SK-N-SH treated with all-trans-retinoic acid at 6 μM for 48 hours (cell line): Measurements from ENCODE around the gene SLC40A1.

Experiments used
- ATAC-seq: fragments of 200-7000 bp; cut with Tn5 transposase; 3 replicates; pipeline ENCODE4 v1.9.1; 2020; ENCODE audit warnings: mild to moderate bottlenecking, moderate library complexity
- ARNTL ChIP-seq: fragments of 450-650 bp; formaldehyde crosslinking; IDR thresholded peaks from 2 replicates; pipeline ENCODE4 v1.5.0; 2020; ENCODE audit warnings: low read depth, mild to moderate bottlenecking, moderate library complexity, borderline replicate concordance
- CREB5 ChIP-seq: fragments of 250-450 bp; sonication (Bioruptor Pico); IDR thresholded peaks from 2 replicates; pipeline ENCODE4 v1.5.1; 2020; ENCODE audit warnings: low read depth, mild to moderate bottlenecking, moderate library complexity
- CSRNP3 ChIP-seq: fragments of 250-450 bp; sonication (Bioruptor Pico); IDR thresholded peaks from 2 replicates; pipeline ENCODE4 v1.5.1; 2021; ENCODE audit warnings: mild to moderate bottlenecking, moderate library complexity
- ESRRG ChIP-seq: fragments of 250-450 bp; sonication (Bioruptor Pico); IDR thresholded peaks from 2 replicates; pipeline ENCODE4 v1.6.1; 2021; ENCODE audit warnings: mild to moderate bottlenecking
- GLIS3 ChIP-seq: fragments of 250-450 bp; sonication (Bioruptor Pico); IDR thresholded peaks from 2 replicates; pipeline ENCODE4 v1.5.0; 2020; ENCODE audit warnings: mild to moderate bottlenecking, moderate library complexity
- ISL1 ChIP-seq: fragments of 250-450 bp; sonication (Bioruptor Pico); IDR thresholded peaks from 2 replicates; pipeline ENCODE4 v2.1.2; 2022; ENCODE audit warnings: mild to moderate bottlenecking, moderate library complexity
- OSR1 ChIP-seq: fragments of 250-450 bp; sonication (Bioruptor Pico); IDR thresholded peaks from 2 replicates; pipeline ENCODE4 v1.8.0; 2022; ENCODE audit warnings: moderate library complexity, mild to moderate bottlenecking, inconsistent platforms
- POU6F1 ChIP-seq: fragments of 250-450 bp; sonication (Bioruptor Pico); IDR thresholded peaks from 2 replicates; pipeline ENCODE4 v1.8.0; 2021; ENCODE audit warnings: low read depth, mild to moderate bottlenecking, moderate library complexity, borderline replicate concordance
- PPARA ChIP-seq: fragments of 250-450 bp; sonication (Bioruptor Pico); IDR thresholded peaks from 2 replicates; pipeline ENCODE4 v1.5.0; 2020; ENCODE audit warnings: mild to moderate bottlenecking, borderline replicate concordance
- RARB ChIP-seq: fragments of 250-450 bp; sonication (Bioruptor Pico); IDR thresholded peaks from 2 replicates; pipeline ENCODE4 v1.8.0; 2021; ENCODE audit warnings: mild to moderate bottlenecking, moderate library complexity
- SNAI2 ChIP-seq: fragments of 250-450 bp; sonication (Bioruptor Pico); IDR thresholded peaks from 2 replicates; pipeline ENCODE4 v1.5.0; 2020; ENCODE audit warnings: mild to moderate bottlenecking, moderate library complexity
- TCF4 ChIP-seq: fragments of 250-450 bp; sonication (Bioruptor Pico); IDR thresholded peaks from 2 replicates; pipeline ENCODE4 v1.8.0; 2021; ENCODE audit warnings: mild to moderate bottlenecking, moderate library complexity, borderline replicate concordance
- TOX ChIP-seq: fragments of 250-450 bp; sonication (Bioruptor Pico); IDR thresholded peaks from 2 replicates; pipeline ENCODE4 v1.8.0; 2021; ENCODE audit warnings: mild to moderate bottlenecking, moderate library complexity, borderline replicate concordance
- ZC3H10 ChIP-seq: fragments of 250-450 bp; sonication (Bioruptor Pico); IDR thresholded peaks from 2 replicates; pipeline ENCODE4 v1.5.1; 2021; ENCODE audit warnings: mild to moderate bottlenecking, moderate library complexity
- ZFP3 ChIP-seq: fragments of 250-450 bp; sonication (Bioruptor Pico); IDR thresholded peaks from 2 replicates; pipeline ENCODE4 v1.5.0; 2020; ENCODE audit warnings: mild to moderate bottlenecking, moderate library complexity
- ZFP30 ChIP-seq: fragments of 450-650 bp; formaldehyde crosslinking; IDR thresholded peaks from 2 replicates; pipeline ENCODE4 v1.5.0; 2022; ENCODE audit warnings: mild to moderate bottlenecking, moderate library complexity
- ZNF565 ChIP-seq: fragments of 450-650 bp; formaldehyde crosslinking; conservative IDR thresholded peaks from 2 replicates; pipeline ENCODE4 v1.5.0; 2020; ENCODE audit warnings: low read depth, mild to moderate bottlenecking, moderate library complexity
- ZNF70 ChIP-seq: fragments of 450-650 bp; formaldehyde crosslinking; IDR thresholded peaks from 2 replicates; pipeline ENCODE4 v1.5.0; 2020; ENCODE audit warnings: mild to moderate bottlenecking, moderate library complexity
- ZNF8 ChIP-seq: fragments of 450-650 bp; formaldehyde crosslinking; IDR thresholded peaks from 2 replicates; pipeline ENCODE4 v1.5.0; 2020; ENCODE audit warnings: mild to moderate bottlenecking, moderate library complexity
- TF ChIP-seq, protein P1 (sequence below): fragments of 250-450 bp; sonication (Bioruptor Pico); IDR thresholded peaks from 2 replicates; pipeline ENCODE4 v1.5.0; 2020; ENCODE audit warnings: mild to moderate bottlenecking, moderate library complexity
- TF ChIP-seq, protein P2 (sequence below): fragments of 250-450 bp; sonication (Bioruptor Pico); IDR thresholded peaks from 2 replicates; pipeline ENCODE4 v1.8.0; 2020; ENCODE audit warnings: mild to moderate bottlenecking, moderate library complexity, borderline replicate concordance

The SLC40A1 gene

GRCh38 chr2:189519631-189520387, 60.8 kb downstream of the SLC40A1 start:
- ATAC-seq: no peak; the same call in 1 of the 3 replicates
- TF ChIP-seq, protein P1, sequence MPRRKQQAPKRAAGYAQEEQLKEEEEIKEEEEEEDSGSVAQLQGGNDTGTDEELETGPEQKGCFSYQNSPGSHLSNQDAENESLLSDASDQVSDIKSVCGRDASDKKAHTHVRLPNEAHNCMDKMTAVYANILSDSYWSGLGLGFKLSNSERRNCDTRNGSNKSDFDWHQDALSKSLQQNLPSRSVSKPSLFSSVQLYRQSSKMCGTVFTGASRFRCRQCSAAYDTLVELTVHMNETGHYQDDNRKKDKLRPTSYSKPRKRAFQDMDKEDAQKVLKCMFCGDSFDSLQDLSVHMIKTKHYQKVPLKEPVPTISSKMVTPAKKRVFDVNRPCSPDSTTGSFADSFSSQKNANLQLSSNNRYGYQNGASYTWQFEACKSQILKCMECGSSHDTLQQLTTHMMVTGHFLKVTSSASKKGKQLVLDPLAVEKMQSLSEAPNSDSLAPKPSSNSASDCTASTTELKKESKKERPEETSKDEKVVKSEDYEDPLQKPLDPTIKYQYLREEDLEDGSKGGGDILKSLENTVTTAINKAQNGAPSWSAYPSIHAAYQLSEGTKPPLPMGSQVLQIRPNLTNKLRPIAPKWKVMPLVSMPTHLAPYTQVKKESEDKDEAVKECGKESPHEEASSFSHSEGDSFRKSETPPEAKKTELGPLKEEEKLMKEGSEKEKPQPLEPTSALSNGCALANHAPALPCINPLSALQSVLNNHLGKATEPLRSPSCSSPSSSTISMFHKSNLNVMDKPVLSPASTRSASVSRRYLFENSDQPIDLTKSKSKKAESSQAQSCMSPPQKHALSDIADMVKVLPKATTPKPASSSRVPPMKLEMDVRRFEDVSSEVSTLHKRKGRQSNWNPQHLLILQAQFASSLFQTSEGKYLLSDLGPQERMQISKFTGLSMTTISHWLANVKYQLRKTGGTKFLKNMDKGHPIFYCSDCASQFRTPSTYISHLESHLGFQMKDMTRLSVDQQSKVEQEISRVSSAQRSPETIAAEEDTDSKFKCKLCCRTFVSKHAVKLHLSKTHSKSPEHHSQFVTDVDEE (CRISPR knock-in tag): no peak
- TF ChIP-seq ISL1 (CRISPR knock-in tag): peak; percentile 95
- TF ChIP-seq SNAI2 (CRISPR knock-in tag): peak; percentile 90
- 0 out of 2 replicates have a peak, but pooled peaks have one; percentile 39 for TF ChIP-seq TCF4 (CRISPR knock-in tag)
- TF ChIP-seq, all 23 proteins: peak for 3

GRCh38 chr2:189517847-189518535, 62.6 kb downstream of the SLC40A1 start:
- TF ChIP-seq GLIS3 (no peak), ZNF565 (no peak), TCF4 (CRISPR knock-in tag) (no peak), ZNF8 (no peak), PPARA (CRISPR knock-in tag) (no peak), ZFP30 (no peak), ARNTL (CRISPR knock-in tag) (no peak), POU6F1 (CRISPR knock-in tag) (no peak), RARB (no peak), ZC3H10 (CRISPR knock-in tag) (no peak), TOX (no peak), ZNF70 (CRISPR knock-in tag) (no peak), ZFP3 (CRISPR knock-in tag) (no peak), CSRNP3 (CRISPR knock-in tag) (no peak), ESRRG (CRISPR knock-in tag) (no peak), CREB5 (CRISPR knock-in tag) (no peak), OSR1 (CRISPR knock-in tag) (no peak), ISL1 (CRISPR knock-in tag) (no peak)
- TF ChIP-seq, protein P2, sequence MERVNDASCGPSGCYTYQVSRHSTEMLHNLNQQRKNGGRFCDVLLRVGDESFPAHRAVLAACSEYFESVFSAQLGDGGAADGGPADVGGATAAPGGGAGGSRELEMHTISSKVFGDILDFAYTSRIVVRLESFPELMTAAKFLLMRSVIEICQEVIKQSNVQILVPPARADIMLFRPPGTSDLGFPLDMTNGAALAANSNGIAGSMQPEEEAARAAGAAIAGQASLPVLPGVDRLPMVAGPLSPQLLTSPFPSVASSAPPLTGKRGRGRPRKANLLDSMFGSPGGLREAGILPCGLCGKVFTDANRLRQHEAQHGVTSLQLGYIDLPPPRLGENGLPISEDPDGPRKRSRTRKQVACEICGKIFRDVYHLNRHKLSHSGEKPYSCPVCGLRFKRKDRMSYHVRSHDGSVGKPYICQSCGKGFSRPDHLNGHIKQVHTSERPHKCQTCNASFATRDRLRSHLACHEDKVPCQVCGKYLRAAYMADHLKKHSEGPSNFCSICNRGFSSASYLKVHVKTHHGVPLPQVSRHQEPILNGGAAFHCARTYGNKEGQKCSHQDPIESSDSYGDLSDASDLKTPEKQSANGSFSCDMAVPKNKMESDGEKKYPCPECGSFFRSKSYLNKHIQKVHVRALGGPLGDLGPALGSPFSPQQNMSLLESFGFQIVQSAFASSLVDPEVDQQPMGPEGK (CRISPR knock-in tag): no peak
- TF ChIP-seq, protein P1 (CRISPR knock-in tag): no peak
- TF ChIP-seq, all 23 proteins: peak for 0
- no peak for ATAC-seq
